Rectal smooth muscle tissue (tissue), 1 donor: Measurements from ENCODE around the gene PCDHGB3.
"Not testable (repeated sequence)": the region's sequence is repeated elsewhere in the genome, so short reads cannot be mapped to it uniquely, and the experiment has no call there.

Source experiments
- H3K27ac ChIP-seq: one replicate; pipeline ENCODE4 v1.7.0; 2013; ENCODE audit warnings: low read depth, low read length, inconsistent platforms
- H3K27me3 ChIP-seq: one replicate; pipeline ENCODE4 v1.7.0; 2013; ENCODE audit warnings: low read length; ENCODE audit not compliant: control insufficient read depth, insufficient read depth
- H3K36me3 ChIP-seq: one replicate; pipeline ENCODE4 v1.7.0; 2013; ENCODE audit warnings: low read length; ENCODE audit not compliant: control insufficient read depth, insufficient read depth
- H3K4me1 ChIP-seq: one replicate; pipeline ENCODE4 v1.7.0; 2013; ENCODE audit warnings: low read length; ENCODE audit not compliant: control insufficient read depth, insufficient read depth
- H3K4me3 ChIP-seq: one replicate; pipeline ENCODE4 v1.7.0; 2013; ENCODE audit warnings: low read length
- H3K9ac ChIP-seq: one replicate; pipeline ENCODE4 v1.7.0; 2013; ENCODE audit warnings: low read length

The PCDHGB3 gene

GRCh38 chr5:141389153-141390042, 19.4 kb downstream of the PCDHGB3 start:
- H3K36me3 ChIP-seq = no peaks in the 10 kb centered on the region
- H3K27me3 ChIP-seq = no peaks in the 10 kb centered on the region
- no peak overlapping the region for H3K27ac ChIP-seq
- H3K4me1 ChIP-seq = no peaks in the 10 kb centered on the region
- no peak overlapping the region for H3K9ac ChIP-seq
- H3K4me3 ChIP-seq = peak overlapping the region; percentile 29

- Histone ChIP-seq H3K27ac (no peak within 1 kb of the TSS), H3K9ac (no peak within 1 kb of the TSS), H3K4me1 (no peaks in the 10 kb centered on the region), H3K4me3 (peak within 1 kb of the TSS; percentile 29), H3K27me3 (no peaks in the 10 kb centered on the region), H3K36me3 (no peaks in the 10 kb centered on the region)
Measured at GRCh38 chr5:141392429-141393198, 22.6 kb downstream of the PCDHGB3 start, which contains the start of gene PCDHGA8. TSS of gene PCDHGA8 (plus strand) at chr5:141392633. CDS start at chr5:141392814, 181 bp downstream.

GRCh38 chr5:141393267-141393666, 23.2 kb downstream of the PCDHGB3 start:
- no peak overlapping the region for H3K4me3 ChIP-seq

GRCh38 chr5:141394401-141395187, 24.6 kb downstream of the PCDHGB3 start:
- H3K27me3 ChIP-seq, H3K9ac ChIP-seq, H3K4me1 ChIP-seq, H3K36me3 ChIP-seq, H3K27ac ChIP-seq, H3K4me3 ChIP-seq: not testable (repeated sequence)

More at GRCh38 chr5:141393267-141393666, 23.2 kb downstream of the PCDHGB3 start:
- no peaks in the 10 kb centered on the region for H3K36me3 ChIP-seq
- no peak overlapping the region for H3K9ac ChIP-seq
- no peaks in the 10 kb centered on the region for H3K27me3 ChIP-seq
- H3K4me1 ChIP-seq = no peaks in the 10 kb centered on the region
- H3K27ac ChIP-seq = no peak overlapping the region

GRCh38 chr5:141397756-141398551, 27.9 kb downstream of the PCDHGB3 start, which contains the start of gene PCDHGB5:
TSS of gene PCDHGB5 (plus strand) at chr5:141397947. CDS start at chr5:141398128, 181 bp downstream.
- peak within 1 kb of the TSS; percentile 27 for H3K4me3 ChIP-seq
- not testable (repeated sequence) for H3K9ac ChIP-seq, H3K4me1 ChIP-seq, H3K27me3 ChIP-seq, H3K36me3 ChIP-seq, H3K27ac ChIP-seq

GRCh38 chr5:141398608-141399007, 28.6 kb downstream of the PCDHGB3 start:
- Histone ChIP-seq H3K36me3 (no peaks in the 10 kb centered on the region), H3K9ac (no peak overlapping the region), H3K27ac (no peak overlapping the region), H3K4me1 (no peaks in the 10 kb centered on the region), H3K27me3 (no peaks in the 10 kb centered on the region), H3K4me3 (no peak overlapping the region)

- Histone ChIP-seq H3K27me3 (no peaks in the 10 kb centered on the region), H3K27ac (no peak overlapping the region), H3K4me3 (peak overlapping the region; percentile 36), H3K4me1 (no peaks in the 10 kb centered on the region), H3K36me3 (no peaks in the 10 kb centered on the region), H3K9ac (no peak overlapping the region)
Measured at GRCh38 chr5:141399555-141400258, 29.7 kb downstream of the PCDHGB3 start.

GRCh38 chr5:141402553-141403243, 32.7 kb downstream of the PCDHGB3 start, which contains the start of gene PCDHGA9:
TSS of gene PCDHGA9 (plus strand) at chr5:141402778. CDS start at chr5:141402953, 175 bp downstream.
- Histone ChIP-seq H3K4me3 (peak within 1 kb of the TSS; percentile 40), H3K27me3 (no peaks in the 10 kb centered on the region), H3K36me3 (no peaks in the 10 kb centered on the region), H3K9ac (no peak within 1 kb of the TSS), H3K4me1 (no peaks in the 10 kb centered on the region), H3K27ac (no peak within 1 kb of the TSS)

- H3K27ac ChIP-seq = no peak overlapping the region
- H3K27me3 ChIP-seq = no peaks in the 10 kb centered on the region
- no peaks in the 10 kb centered on the region for H3K4me1 ChIP-seq
- H3K4me3 ChIP-seq = peak overlapping the region; percentile 40
- no peak overlapping the region for H3K9ac ChIP-seq
- H3K36me3 ChIP-seq = no peaks in the 10 kb centered on the region
Measured at GRCh38 chr5:141403387-141403786, 33.3 kb downstream of the PCDHGB3 start.

GRCh38 chr5:141407790-141408505, 37.9 kb downstream of the PCDHGB3 start, which contains the start of gene PCDHGB6:
TSS of gene PCDHGB6 (plus strand) at chr5:141408021. CDS start at chr5:141408203, 182 bp downstream.
- not testable (repeated sequence) for H3K9ac ChIP-seq, H3K4me1 ChIP-seq, H3K36me3 ChIP-seq, H3K27ac ChIP-seq, H3K27me3 ChIP-seq
- H3K4me3 ChIP-seq = peak within 1 kb of the TSS; percentile 45
